ENCODE measurements around the gene CLEC14A.

Gene CLEC14A

DNA sequence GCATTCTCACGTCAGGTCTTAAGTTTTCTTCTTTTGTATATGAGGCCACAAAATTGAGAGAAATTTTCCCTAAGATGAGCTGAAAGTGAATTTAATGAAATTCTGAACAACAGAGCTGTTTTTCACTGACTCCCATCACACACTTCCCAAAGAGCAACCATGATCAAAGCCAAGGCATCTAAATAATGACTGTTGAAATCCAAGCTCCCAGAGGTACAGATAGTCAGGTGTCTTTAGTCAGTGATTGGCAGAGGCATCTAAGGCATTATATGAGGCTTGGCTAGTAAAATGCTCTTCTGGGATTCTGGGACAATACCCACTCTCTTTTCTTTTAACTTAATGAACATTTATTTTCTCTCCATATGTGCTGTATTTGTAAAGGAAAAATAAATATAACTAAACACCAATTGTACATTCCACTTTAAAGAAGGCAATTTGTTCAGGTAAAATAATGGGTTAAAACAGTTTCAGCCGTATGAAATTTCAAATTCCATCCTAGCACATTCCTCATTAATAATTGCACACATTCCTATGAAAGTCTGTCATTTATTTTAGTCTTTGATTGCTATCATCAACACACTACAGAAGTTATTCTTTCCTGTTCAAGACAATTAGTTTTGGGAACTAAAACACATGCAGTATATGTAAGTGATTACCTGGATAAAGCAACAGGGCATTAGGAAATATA, 49.1 kb downstream of the CLEC14A start:
- peaks cover 12% of the 10 kb centered on the region for H3K4me1 ChIP-seq (ENCODE audit: control insufficient read depth, insufficient read depth, low read length)
- H3K36me3 ChIP-seq (ENCODE audit: control insufficient read depth, insufficient read depth, low read length): no peaks in the 10 kb centered on the region
- 80 to 87% methylated on average over 2 of the region's 2 CpGs for WGBS, 2 experiments
- peaks cover 2% of the 10 kb centered on the region for H3K9me3 ChIP-seq (ENCODE audit: control insufficient read depth, low read length)
- no peak overlapping the region for H3K4me3 ChIP-seq (ENCODE audit: insufficient read depth, low read depth, low read length)
- no peak overlapping the region for H3K27ac ChIP-seq (ENCODE audit: insufficient read depth, low read depth, low read length, poor library complexity, severe bottlenecking)
- peaks cover 67% of the 10 kb centered on the region for H3K27me3 ChIP-seq (ENCODE audit: control insufficient read depth, insufficient read depth, low read length, poor library complexity, severe bottlenecking)

DNA sequence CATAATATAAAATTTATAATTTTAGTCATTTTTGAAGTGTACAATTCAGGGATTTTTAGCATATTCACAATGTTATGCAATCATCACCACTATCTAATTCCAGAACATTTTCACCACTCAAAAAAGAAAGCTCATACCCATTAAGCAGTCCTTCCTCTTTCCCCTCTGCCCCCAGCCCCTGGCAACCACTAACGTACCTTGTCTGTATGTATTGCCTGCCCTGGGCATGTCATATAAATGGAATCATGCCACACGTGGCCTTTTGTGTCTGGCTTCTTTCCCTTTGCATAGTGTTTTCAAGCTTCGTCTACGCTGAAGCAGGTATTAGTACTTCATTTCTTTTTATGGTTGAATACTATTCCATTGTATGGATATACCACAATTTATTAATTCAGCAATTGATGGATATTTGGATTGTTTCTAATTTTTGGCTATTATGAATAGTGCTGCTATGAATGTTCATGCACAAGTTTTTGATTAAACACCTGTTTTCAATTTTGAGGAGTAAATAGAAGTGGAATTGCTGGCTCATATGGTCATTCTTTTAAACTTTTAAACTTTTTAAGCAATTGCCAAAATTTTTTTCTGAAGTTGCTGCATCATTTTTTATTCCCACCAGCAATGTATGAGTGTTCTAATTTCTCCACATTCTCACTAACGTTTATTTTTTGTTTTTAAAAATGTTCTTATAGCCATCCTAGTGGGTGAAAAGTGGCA, 49.8 kb downstream of the CLEC14A start:
- Histone ChIP-seq H3K4me1 (ENCODE audit: control insufficient read depth, insufficient read depth, low read length) (peaks cover 12% of the 10 kb centered on the region), H3K4me3 (ENCODE audit: insufficient read depth, low read depth, low read length) (no peak overlapping the region), H3K27ac (ENCODE audit: insufficient read depth, low read depth, low read length, poor library complexity, severe bottlenecking) (no peak overlapping the region), H3K9me3 (ENCODE audit: control insufficient read depth, low read length) (peaks cover 2% of the 10 kb centered on the region), H3K36me3 (ENCODE audit: control insufficient read depth, insufficient read depth, low read length) (no peaks in the 10 kb centered on the region), H3K27me3 (ENCODE audit: control insufficient read depth, insufficient read depth, low read length, poor library complexity, severe bottlenecking) (peaks cover 60% of the 10 kb centered on the region)
- 82 to 89% methylated on average over 2 to 4 of the region's 5 CpGs for WGBS, 2 experiments

DNA sequence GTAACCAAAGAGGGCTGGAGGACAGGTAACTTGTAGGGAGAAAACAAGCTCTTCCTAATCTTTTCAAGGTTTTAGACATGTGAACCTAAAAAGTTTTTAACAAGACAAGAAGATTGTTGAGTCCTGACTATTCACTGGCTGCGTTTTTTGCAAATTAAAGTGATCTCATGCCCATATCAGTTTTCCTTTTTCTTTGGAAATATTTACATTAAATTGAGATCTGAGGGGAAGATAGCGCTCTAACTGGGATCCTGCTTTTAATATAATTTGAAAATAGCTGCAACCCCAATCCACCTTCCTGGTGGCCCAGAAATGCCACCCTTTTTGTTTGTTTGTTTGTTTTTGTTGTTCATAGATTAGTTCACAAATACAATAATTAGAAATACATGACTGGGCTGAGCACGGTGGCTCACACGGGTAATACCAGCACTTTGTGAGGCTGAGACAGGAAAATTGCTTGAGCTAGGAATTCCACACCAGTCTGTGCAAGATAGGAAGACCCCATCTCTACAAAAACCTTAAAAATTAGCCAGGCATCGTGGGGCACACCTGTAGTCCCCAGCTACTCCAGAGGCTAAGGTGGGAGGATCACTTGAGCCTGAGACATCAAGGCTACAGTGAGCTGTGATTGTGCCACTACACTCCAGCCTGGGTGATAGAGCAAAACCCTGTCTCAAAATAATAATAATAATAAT, 50.6 kb downstream of the CLEC14A start:
- H3K27ac ChIP-seq (ENCODE audit: insufficient read depth, low read depth, low read length, poor library complexity, severe bottlenecking): no peak overlapping the region
- peaks cover 2% of the 10 kb centered on the region for H3K9me3 ChIP-seq (ENCODE audit: control insufficient read depth, low read length)
- H3K36me3 ChIP-seq (ENCODE audit: control insufficient read depth, insufficient read depth, low read length): no peaks in the 10 kb centered on the region
- peaks cover 51% of the 10 kb centered on the region for H3K27me3 ChIP-seq (ENCODE audit: control insufficient read depth, insufficient read depth, low read length, poor library complexity, severe bottlenecking)
- no peak overlapping the region for H3K4me3 ChIP-seq (ENCODE audit: insufficient read depth, low read depth, low read length)
- WGBS, 2 experiments: 81 to 82% methylated on average over 3 to 5 of the region's 5 CpGs
- H3K4me1 ChIP-seq (ENCODE audit: control insufficient read depth, insufficient read depth, low read length): peaks cover 12% of the 10 kb centered on the region

DNA sequence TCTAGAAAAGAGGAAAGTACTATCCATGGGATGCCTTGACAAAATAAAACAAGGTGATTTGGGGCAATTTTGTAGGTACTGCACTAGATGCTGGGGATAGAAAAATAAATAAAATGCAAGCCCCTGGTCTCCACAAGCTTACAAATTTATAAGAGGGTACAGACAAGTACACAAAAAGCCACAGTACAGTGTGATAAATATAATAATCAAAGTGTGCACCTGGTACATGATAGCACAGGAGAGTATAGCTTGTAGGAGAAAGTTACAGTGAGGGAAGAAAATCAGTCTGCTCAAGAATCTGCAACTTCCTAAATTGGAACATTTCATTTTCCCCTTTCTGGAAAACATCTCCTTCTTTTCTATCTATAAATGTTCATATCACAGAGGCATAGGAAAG, 51.2 kb downstream of the CLEC14A start:
- peaks cover 12% of the 10 kb centered on the region for H3K4me1 ChIP-seq (ENCODE audit: control insufficient read depth, insufficient read depth, low read length)
- H3K36me3 ChIP-seq (ENCODE audit: control insufficient read depth, insufficient read depth, low read length): no peaks in the 10 kb centered on the region
- H3K27me3 ChIP-seq (ENCODE audit: control insufficient read depth, insufficient read depth, low read length, poor library complexity, severe bottlenecking): peaks cover 46% of the 10 kb centered on the region
- no peak overlapping the region for H3K4me3 ChIP-seq (ENCODE audit: insufficient read depth, low read depth, low read length)
- no peak overlapping the region for H3K27ac ChIP-seq (ENCODE audit: insufficient read depth, low read depth, low read length, poor library complexity, severe bottlenecking)
- H3K9me3 ChIP-seq (ENCODE audit: control insufficient read depth, low read length): peaks cover 2% of the 10 kb centered on the region

Data from ectodermal cell (in vitro differentiated cells).